Activated effector memory CD4-positive, alpha-beta T cell treated with Interleukin-2 at 50 U/mL for 16 hours (primary cell): Measurements from ENCODE around the gene IDE.
"Not testable (repeated sequence)": the region's sequence is repeated elsewhere in the genome, so short reads cannot be mapped to it uniquely, and the experiment has no call there.

Experiments used
- DNase-seq: peaks from one replicate; pipeline ENCODE4 v3.0.0-alpha.2; 2020

IDE gene

GRCh38 chr10:92573798-92574547 is at the start of gene IDE:
IDE (minus strand) TSS chr10:92574093; CDS start chr10:92574019, 74 bp downstream.
- DNase-seq, result peak; percentile 74

- no peak for DNase-seq
Observed at GRCh38 chr10:92619368-92619767, 45.5 kb upstream of the IDE start.

- DNase-seq, result no peak
Observed at GRCh38 chr10:92615515-92615914, 41.6 kb upstream of the IDE start.

- DNase-seq, result no peak
Observed at GRCh38 chr10:92604841-92605240, 30.9 kb upstream of the IDE start.

GRCh38 chr10:92598321-92598720 is 24.4 kb upstream of the IDE start:
- no peak for DNase-seq

GRCh38 chr10:92595505-92595904 is 21.6 kb upstream of the IDE start:
- DNase-seq, result no peak

GRCh38 chr10:92593619-92594588 is 20.0 kb upstream of the IDE start:
- DNase-seq, result no peak

- DNase-seq, result peak; percentile 95
Observed at GRCh38 chr10:92592761-92593618, 19.1 kb upstream of the IDE start, which contains the start of gene KIF11. KIF11 (plus strand) TSS chr10:92593130; CDS start chr10:92593376, 246 bp downstream.

- DNase-seq, result peak; percentile 87
Observed at GRCh38 chr10:92591550-92592022, 17.7 kb upstream of the IDE start.

GRCh38 chr10:92590623-92591549 is 17.0 kb upstream of the IDE start:
- DNase-seq, result no peak

- DNase-seq, result not testable (repeated sequence)
Observed at GRCh38 chr10:92582347-92582746, 8.5 kb upstream of the IDE start.

- DNase-seq, result no peak
Observed at GRCh38 chr10:92575961-92576360, 2.1 kb upstream of the IDE start.

- DNase-seq, result no peak
Observed at GRCh38 chr10:92574548-92575261, 812 bp upstream of the IDE start.

GRCh38 chr10:92573091-92573797 is 649 bp downstream of the IDE start:
- DNase-seq, result peak; percentile 19

GRCh38 chr10:92572362-92573090 is 1.4 kb downstream of the IDE start:
- DNase-seq, result no peak

GRCh38 chr10:92571649-92572048 is 2.2 kb downstream of the IDE start:
- DNase-seq, result no peak

GRCh38 chr10:92569663-92570062 is 4.2 kb downstream of the IDE start:
- not testable (repeated sequence) for DNase-seq

GRCh38 chr10:92569071-92569470 is 4.8 kb downstream of the IDE start:
- no peak for DNase-seq

GRCh38 chr10:92567952-92568600 is 5.8 kb downstream of the IDE start:
- DNase-seq, result no peak
